GM12865 (cell line): ENCODE results near the gene HOXC6.

Source experiments
- DNase-seq: peaks from one replicate; pipeline ENCODE4 v3.0.0; 2010; ENCODE audit warnings: low read depth
- H3K4me3 ChIP-seq: 2 replicates; pipeline ENCODE4 v1.5.1; 2011; ENCODE audit warnings: mild to moderate bottlenecking, low read depth, low read length, control low read depth
- TF ChIP-seq, protein P1 (sequence below): IDR thresholded peaks from 2 replicates; pipeline ENCODE4 v1.5.1; 2011; ENCODE audit warnings: low read length, control low read depth, low read depth, inconsistent platforms; ENCODE audit not compliant: insufficient read depth; ENCODE audit errors: missing control alignments

HOXC6 gene

DNA sequence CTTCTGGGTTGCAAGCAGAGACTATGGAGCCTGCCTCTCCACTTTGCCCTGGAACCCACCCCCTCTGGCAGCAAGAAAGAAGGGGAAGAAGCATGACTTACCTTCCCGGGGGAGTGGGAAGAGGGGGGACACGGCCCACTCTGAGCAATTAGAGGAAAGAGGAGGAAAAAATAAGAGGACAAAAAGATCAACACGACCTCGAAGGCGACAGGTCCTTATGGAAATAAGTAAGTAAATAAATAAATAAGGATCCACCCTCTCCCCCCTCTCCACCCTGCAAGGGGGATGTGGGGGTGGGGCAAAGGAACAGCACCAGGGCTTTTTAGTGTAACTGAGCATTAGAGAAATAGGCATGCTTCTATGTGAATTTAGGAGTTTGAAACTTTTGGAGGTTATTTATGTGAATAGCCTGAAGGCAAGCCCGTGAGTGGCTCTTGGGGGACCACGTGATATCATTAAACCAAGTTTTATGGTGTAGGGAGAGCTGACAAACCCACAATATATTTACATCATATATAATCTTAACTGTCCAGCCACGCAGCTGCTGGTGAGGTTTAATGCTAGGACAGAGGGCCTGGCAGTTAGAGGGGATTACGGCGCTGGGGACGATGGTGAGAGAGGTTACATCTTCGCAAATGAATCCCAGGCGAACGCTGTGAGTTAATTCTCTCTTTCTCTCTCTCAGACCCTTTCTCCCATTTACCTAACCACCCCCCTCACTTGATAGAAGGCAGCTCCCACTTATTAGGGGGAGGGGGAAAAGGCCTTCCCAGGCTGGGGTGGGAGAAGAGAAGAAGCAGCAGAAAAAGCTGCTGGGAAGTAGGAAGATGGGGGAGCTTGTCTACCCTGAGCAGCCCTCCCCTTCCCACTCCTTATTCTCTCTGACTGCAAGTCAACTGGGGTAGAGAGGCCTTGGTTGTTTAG is 9.4 kb downstream of the HOXC6 start:
- TF ChIP-seq, protein P1, sequence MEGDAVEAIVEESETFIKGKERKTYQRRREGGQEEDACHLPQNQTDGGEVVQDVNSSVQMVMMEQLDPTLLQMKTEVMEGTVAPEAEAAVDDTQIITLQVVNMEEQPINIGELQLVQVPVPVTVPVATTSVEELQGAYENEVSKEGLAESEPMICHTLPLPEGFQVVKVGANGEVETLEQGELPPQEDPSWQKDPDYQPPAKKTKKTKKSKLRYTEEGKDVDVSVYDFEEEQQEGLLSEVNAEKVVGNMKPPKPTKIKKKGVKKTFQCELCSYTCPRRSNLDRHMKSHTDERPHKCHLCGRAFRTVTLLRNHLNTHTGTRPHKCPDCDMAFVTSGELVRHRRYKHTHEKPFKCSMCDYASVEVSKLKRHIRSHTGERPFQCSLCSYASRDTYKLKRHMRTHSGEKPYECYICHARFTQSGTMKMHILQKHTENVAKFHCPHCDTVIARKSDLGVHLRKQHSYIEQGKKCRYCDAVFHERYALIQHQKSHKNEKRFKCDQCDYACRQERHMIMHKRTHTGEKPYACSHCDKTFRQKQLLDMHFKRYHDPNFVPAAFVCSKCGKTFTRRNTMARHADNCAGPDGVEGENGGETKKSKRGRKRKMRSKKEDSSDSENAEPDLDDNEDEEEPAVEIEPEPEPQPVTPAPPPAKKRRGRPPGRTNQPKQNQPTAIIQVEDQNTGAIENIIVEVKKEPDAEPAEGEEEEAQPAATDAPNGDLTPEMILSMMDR = no peak
- no peak overlapping the region for H3K4me3 ChIP-seq
- DNase-seq = no peak

DNA sequence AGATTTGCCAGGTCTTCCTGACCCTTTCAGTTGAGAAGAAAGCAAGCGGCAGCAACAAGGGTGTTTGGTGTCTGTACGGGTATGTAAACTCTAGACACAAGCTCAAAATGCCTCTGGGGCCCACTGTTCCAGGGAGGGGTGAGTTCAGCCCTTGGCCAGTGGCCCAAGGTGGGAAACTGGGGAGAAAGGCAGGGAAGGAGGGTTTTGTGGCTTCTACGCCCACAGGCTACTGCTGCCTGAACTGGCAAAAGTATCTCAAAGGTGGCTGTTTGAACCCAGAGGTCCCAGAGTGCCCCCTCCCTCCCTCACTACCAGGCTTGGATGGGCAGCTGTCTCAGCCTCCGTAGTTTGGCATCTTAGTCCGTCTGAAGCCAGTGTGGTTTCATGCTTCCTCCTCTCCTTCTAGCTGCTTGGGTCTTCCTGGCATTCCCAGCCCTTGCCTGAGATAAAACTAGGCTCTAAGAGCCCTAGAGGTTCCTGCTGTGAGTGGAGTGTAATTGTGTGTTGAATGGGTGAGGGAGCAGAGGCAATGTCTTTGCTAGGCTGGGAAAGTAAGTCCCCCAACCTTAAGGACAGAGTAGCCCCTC is 10.1 kb downstream of the HOXC6 start:
- no peak overlapping the region for H3K4me3 ChIP-seq
- no peak for DNase-seq
- TF ChIP-seq, protein P1 = no peak

DNA sequence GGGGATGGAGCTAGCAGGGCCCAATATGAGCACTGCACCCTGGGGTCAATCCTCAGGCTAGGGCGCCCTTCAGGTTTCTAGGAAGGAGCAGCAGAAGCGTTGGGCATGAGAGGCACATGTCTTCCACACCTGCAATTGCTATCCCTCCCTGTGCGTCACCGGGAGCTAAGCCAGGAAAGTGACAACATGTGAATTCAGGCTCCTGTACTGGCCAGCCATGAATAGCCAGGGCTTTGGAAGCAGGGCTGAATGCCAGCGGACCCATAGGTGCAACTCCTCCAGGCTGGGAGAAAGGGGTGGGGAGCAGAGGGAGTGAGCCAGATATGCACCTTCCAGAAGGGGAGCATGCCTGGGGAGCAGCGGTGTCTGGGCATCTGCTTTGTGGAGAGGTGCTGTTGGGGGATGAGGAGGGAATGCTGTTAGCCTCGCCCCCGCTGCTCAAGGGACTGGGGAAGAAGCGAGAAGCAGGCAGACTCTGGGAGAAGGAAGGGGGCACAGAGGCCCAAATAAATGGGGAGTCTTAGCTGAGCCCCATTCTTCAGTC is 10.7 kb downstream of the HOXC6 start:
- no peak overlapping the region for H3K4me3 ChIP-seq
- TF ChIP-seq, protein P1 = no peak
- DNase-seq = no peak

DNA sequence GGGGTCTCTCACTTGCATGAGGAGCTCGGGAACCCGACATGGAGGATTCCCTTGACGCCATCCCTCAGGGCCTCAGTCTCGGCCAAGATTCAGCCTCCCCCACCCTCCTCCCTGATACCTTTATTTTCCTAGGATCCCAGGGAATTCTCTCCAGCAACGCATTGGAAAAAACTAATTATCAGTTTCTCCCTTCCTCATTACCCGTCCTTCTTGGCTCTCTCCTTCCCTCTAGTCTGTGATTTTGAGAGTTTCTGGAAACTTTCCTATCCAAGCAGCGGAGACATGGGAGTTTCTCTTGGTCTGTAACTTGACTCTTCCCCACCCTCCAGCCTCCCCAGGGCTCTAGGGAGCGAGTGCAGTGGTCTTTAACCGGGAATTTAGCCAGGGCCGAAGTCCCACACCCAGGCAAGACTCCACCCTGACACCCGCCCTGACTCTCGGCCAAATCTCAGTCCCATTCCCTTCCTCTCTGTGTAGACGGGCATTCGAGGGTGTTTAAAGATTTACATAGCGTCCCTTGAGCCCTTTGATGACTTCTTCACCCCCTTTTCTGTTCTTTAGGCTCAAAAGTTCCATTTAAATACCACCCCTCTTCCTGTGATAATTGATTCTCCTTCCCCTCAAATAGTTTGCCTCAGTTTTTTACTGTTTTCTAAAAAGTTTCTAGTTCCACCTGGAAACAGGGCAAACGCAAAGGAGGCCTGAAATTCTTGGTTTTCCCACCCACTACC is 11.3 kb downstream of the HOXC6 start:
- TF ChIP-seq, protein P1 = no peak
- H3K4me3 ChIP-seq = no peak overlapping the region
- DNase-seq = no peak

DNA sequence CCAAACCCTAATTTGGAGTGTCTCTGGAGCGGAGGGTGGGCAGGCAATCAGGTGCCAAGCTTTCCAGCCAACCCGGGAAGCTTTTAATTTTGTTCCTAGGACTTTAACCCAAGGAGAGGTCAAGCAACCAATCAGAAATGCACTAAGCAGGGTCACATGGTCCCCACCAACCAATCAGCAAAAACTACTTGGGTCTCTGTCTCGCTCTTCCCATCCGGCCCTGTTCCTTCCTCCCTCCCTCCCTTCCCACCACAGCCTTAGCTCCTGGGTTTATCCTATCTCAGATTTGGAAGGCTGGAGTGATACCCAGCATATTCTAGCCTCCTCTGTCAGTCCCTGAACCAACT is 11.9 kb downstream of the HOXC6 start:
- DNase-seq = peak; percentile 24
- TF ChIP-seq, protein P1 = no peak
- no peak overlapping the region for H3K4me3 ChIP-seq

DNA sequence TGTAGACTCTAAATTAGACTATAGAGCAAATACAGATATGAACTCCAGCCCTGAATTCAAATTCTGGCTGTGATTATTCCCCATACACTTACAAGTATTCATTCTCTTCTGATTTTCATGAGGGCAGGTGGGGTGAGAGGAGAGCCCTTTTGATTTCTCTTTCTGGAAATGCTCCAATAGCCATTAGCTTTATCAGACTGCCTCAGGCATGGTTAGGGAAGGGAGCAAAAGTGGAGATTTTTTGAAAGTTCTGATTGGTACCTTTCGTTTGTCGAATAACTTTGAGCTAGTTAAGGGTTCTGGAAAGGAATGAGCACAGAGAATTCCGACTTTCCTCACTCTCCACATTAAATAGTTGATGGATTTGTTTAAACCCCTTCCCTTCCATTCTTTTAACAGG is 12.4 kb downstream of the HOXC6 start:
- TF ChIP-seq, protein P1 = no peak
- no peak overlapping the region for H3K4me3 ChIP-seq
- no peak for DNase-seq
